ENCODE results near the gene OGG1.
A peak's percentile ranks its signal among the peaks of the same experiment; 100 is the strongest.

The OGG1 gene

GRCh38 chr3:9781978-9782603 is 32.3 kb downstream of the OGG1 start:
- DNase-seq (ENCODE audit: insufficient read length, low spot score) (no peak), FAIRE-seq (no peak)

GRCh38 chr3:9782770-9783169 is 33.0 kb downstream of the OGG1 start:
- DNase-seq (ENCODE audit: insufficient read length, low spot score), result no peak
- no peak for FAIRE-seq

GRCh38 chr3:9783954-9784353 is 34.2 kb downstream of the OGG1 start:
- DNase-seq (ENCODE audit: insufficient read length, low spot score), result no peak
- no peak for FAIRE-seq

GRCh38 chr3:9784965-9785364 is 35.2 kb downstream of the OGG1 start:
- FAIRE-seq, result no peak

GRCh38 chr3:9785602-9786001 is 35.9 kb downstream of the OGG1 start:
- FAIRE-seq, result no peak
- DNase-seq (ENCODE audit: insufficient read length, low spot score), result no peak

More at GRCh38 chr3:9784965-9785364, 35.2 kb downstream of the OGG1 start:
- DNase-seq (ENCODE audit: insufficient read length, low spot score), result no peak

GRCh38 chr3:9786209-9786739 is 36.5 kb downstream of the OGG1 start:
- DNase-seq (ENCODE audit: insufficient read length, low spot score) (no peak), FAIRE-seq (no peak)

- DNase-seq (ENCODE audit: insufficient read length, low spot score) (no peak), FAIRE-seq (no peak)
These were observed 37.3 kb downstream of the OGG1 start for GRCh38 chr3:9786825-9787669.

GRCh38 chr3:9787714-9788113 is 38.0 kb downstream of the OGG1 start:
- no peak for FAIRE-seq
- no peak for DNase-seq (ENCODE audit: insufficient read length, low spot score)

GRCh38 chr3:9791127-9791526 is 41.4 kb downstream of the OGG1 start:
- no peak for FAIRE-seq
- no peak for DNase-seq (ENCODE audit: insufficient read length, low spot score)

GRCh38 chr3:9791790-9792404 is 42.1 kb downstream of the OGG1 start:
- no peak for FAIRE-seq
- no peak for DNase-seq (ENCODE audit: insufficient read length, low spot score)

GRCh38 chr3:9792405-9793160 is 42.8 kb downstream of the OGG1 start, which contains the start of the genes ARPC4 and TADA3:
Gene ARPC4 (plus strand): TSS chr3:9793082. CDS start chr3:9793122, 40 bp downstream.
Gene TADA3 (minus strand): TSS chr3:9792473. CDS start chr3:9791466, 1,007 bp downstream.
- DNase-seq (ENCODE audit: insufficient read length, low spot score) (peak; percentile 92), FAIRE-seq (peak; percentile 4)

GRCh38 chr3:9793161-9793781 is 43.5 kb downstream of the OGG1 start:
- FAIRE-seq (no peak), DNase-seq (ENCODE audit: insufficient read length, low spot score) (no peak)

GRCh38 chr3:9794400-9794799 is 44.6 kb downstream of the OGG1 start:
- FAIRE-seq (no peak), DNase-seq (ENCODE audit: insufficient read length, low spot score) (no peak)

GRCh38 chr3:9795207-9795606 is 45.5 kb downstream of the OGG1 start:
- DNase-seq (ENCODE audit: insufficient read length, low spot score) (no peak), FAIRE-seq (no peak)

GRCh38 chr3:9797196-9797945 is 47.6 kb downstream of the OGG1 start:
- DNase-seq (ENCODE audit: insufficient read length, low spot score) (no peak), FAIRE-seq (no peak)

GRCh38 chr3:9800529-9800928 is 50.8 kb downstream of the OGG1 start:
- DNase-seq (ENCODE audit: insufficient read length, low spot score), result no peak
- no peak for FAIRE-seq

GRCh38 chr3:9803494-9803893 is 53.7 kb downstream of the OGG1 start:
- FAIRE-seq (no peak), DNase-seq (ENCODE audit: insufficient read length, low spot score) (no peak)

GRCh38 chr3:9804996-9805395 is 55.2 kb downstream of the OGG1 start:
- FAIRE-seq (no peak), DNase-seq (ENCODE audit: insufficient read length, low spot score) (no peak)

GRCh38 chr3:9806137-9806536 is 56.4 kb downstream of the OGG1 start:
- DNase-seq (ENCODE audit: insufficient read length, low spot score), result no peak
- no peak for FAIRE-seq
